RPMI7951 (cell line): ENCODE data around the gene CPSF6. TPM values are rescaled to one million over a fixed set of nuclear protein-coding genes. Genes with fewer than 3 reads are reported as not detected.
"Not testable (repeated sequence)": the region's sequence is repeated elsewhere in the genome, so short reads cannot be mapped to it uniquely, and the experiment has no call there.

Experiments used
- DNase-seq: peaks from one replicate; pipeline ENCODE4 v3.0.0-alpha.2; 2012; ENCODE audit warnings: low read depth
- total RNA-seq: library from RNA; depleted of rRNA; stranded (reverse); fragments of >200 nt; shearing (Covaris generic); gene quantifications from 2 replicates; pipeline ENCODE4 v1.2.3, GENCODE V29; 2014

The CPSF6 gene
- total RNA-seq, 1 experiment from 2014 or later: 24.3 TPM

GRCh38 chr12:69262264-69262974, 23.1 kb downstream of the CPSF6 start:
- no peak for DNase-seq

DNA sequence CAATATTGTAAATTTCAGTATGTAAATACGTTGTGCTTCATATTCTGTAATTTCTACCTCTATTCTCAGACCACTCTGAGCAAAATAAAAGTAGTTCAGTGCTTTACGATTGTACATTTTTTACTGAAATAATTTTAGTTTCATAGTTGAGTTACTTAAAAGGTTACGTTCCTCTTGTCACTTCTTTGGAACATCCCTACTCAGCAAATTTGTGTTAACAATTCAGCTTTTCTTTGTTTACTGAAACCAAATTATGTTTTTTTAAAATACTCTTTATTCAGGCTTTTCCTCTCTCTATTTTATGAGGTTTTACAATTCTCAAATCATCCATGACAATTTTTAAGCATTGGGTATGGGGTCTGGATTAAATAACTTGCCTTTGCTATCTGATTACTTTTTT, 25.8 kb downstream of the CPSF6 start:
- no peak for DNase-seq

DNA sequence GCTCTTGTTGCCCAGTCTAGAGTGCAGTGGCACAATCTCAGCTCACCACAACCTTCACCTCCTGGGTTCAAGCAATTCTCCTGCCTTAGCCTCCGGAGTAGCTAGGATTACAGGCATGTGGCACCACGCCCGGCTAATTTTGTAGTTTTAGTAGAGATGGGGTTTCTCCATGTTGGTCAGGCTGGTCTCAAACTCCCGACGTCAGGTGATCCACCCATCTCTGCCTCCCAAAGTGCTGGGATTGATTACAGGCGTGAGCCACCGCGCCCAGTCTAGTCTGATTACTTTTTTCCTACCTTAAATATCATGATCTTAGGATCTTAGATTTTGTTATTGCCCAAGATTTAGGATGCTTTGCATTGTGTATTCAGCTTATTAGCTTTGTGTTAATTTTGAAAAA, 26.3 kb downstream of the CPSF6 start:
- DNase-seq: not testable (repeated sequence)

- peak; percentile 37 for DNase-seq
Observed at GRCh38 chr12:69266036-69266635, 26.8 kb downstream of the CPSF6 start.

DNA sequence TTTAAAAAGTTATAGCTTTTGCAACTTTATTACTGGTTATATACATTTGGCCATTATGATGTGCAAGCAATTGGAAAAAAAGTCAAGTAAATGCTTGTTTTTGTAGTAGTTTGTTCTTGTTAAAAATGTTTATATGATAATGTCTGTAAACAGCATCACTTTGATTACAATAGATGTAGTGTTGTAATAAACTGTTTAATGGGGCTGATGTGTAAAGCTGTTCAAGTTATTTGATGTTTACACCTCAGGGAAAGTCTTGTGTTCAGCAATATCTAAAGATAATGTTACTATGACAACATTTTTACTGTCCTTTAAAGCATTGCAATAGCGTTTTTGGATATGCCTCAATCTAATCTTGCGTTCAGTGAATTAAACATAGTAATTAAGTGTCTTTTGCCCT, 30.4 kb downstream of the CPSF6 start:
- no peak for DNase-seq

DNA sequence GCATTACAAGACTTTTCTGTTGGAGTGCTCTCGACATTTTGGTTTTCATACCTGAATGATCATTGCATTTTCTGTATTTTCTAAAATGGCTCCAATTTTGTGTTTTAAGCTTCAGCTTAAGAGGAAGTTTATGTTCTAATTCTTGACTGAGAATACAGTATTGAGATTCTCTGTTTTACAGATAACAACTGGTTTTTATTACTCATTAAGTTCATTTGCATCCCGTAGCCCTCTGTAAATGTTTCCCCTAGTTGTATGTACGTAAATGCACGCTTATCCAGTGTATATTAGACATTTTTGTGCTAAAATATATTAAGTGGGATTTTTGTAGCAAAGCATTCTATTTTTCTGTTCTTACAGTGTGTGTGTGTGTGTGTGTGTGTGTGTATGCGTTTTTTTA, 33.1 kb downstream of the CPSF6 start:
- no peak for DNase-seq

GRCh38 chr12:69274861-69275260, 35.5 kb downstream of the CPSF6 start:
- DNase-seq: peak; percentile 24

GRCh38 chr12:69275471-69275891, 36.1 kb downstream of the CPSF6 start:
- DNase-seq: no peak

DNA sequence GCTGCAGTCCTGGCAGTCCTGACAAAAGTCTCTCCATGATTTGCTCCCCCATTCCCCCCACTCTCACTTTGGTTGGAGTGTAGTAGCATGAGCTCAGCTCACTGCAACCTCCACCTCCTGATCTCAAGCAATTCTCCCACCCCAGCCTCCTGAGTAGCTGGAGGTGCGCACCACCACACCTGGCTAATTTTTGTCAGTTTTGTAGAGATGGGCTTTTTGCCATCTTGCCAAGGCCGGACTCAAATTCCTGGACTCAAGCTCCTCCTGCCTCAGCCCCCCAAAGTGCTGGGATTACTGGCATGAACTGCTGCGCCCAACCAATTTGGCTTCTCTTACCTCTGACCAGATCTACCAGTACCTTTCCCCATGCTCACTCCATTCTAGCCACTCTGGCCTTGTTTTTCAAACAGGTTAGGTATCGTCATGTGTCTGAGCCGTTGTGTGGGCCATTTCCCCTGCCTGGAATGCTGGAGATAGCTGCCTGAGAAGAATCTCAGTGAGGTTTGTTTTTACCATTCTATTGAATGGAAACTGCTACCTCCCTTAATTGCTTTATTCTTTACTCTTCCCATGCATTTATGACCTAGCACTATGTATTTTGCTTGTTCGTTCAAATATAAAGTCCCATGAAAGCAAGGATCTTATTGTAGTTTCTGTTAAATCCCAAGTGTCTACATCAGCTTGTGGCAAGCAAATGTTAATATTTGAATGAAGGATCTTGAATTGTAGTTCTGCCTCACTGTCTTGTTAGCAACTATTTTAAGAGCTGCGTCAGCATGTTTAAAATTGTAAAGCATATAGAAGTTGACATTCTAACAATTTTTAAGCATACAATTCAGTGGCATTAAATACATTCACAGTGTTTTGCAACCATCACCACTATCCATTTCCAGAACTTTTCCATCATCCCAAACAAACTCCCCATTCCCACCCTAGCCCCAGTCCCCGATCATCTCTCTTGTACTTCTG, 39.7 kb downstream of the CPSF6 start:
- DNase-seq: no peak

DNA sequence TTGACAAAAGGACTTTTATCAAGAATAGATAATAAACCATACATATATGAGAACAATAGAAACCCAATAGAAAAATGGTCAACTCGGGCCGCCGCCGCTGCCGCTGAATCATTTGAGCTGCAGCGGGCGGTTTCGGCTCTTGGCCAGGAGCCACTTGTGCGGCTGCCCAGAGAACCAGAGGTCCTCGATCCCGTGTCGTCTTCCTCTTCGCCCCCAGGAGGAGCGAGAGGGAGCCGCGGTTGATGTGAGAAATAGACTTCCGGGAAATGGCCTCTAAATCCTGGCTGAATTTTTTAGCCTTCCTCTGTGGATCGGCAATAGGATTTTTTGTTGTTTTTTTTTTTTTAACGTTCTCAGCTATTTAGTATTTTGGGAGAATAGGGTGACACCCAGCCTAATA, 44.8 kb downstream of the CPSF6 start:
- peak; percentile 82 for DNase-seq

- DNase-seq: no peak
Observed at GRCh38 chr12:69287556-69287955, 48.2 kb downstream of the CPSF6 start.

DNA sequence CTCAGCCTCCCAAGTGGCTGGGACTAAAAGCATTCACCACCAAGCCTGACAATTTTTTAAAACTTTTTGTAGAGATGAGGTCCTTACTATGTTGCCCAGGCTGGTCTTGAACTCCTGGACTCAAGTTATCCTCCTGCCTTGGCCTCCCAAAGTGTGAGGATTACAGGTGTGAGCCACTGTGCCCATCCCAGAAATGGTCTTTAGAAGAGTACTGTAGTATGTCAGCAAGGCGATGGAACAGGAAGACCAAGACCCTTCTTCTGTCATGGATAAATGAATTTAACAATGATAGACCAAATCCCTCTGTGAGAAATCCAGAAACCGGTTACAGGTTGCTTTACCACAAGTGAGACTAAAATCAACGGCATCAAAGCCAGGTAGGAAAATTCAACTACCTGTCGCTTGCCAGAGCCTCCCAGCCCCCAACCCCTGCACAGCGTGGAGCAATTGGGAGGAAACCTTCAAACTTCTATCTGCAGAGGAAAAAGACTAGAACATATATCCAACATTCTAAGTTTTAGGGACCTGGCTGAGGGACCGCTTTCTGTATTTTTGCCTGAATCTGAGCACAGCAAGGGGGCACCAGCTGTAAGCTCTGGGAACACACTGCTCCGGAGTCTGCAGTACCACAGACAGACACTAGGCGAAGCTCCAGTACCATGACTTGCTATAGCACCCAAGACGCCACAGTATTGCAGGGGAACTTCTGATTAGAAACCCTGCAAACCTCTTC, 51.3 kb downstream of the CPSF6 start:
- DNase-seq: peak; percentile 73

- no peak for DNase-seq
Observed at GRCh38 chr12:69291278-69291593, 51.9 kb downstream of the CPSF6 start.

GRCh38 chr12:69298133-69298532, 58.8 kb downstream of the CPSF6 start:
- no peak for DNase-seq

GRCh38 chr12:69298947-69299346, 59.6 kb downstream of the CPSF6 start:
- DNase-seq: no peak

DNA sequence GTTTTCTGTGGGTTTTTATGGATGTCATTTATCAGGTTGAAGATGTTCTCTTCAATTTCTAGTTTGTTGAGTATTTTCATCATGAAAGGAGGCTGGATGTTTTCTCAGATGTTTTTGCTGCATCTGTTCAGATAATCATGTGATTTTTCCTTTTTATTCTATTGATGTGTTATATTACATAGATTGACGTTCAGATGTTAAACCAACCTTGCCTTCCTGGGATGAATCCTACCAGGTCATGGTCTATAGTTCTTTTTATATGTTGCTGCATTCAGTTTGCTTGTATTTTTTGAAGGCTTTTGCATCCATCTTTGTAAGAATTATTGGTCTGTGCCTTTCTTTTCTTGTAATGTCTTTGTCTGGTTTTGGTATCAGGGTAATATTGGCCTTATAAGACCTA, 64.9 kb downstream of the CPSF6 start:
- DNase-seq: no peak

DNA sequence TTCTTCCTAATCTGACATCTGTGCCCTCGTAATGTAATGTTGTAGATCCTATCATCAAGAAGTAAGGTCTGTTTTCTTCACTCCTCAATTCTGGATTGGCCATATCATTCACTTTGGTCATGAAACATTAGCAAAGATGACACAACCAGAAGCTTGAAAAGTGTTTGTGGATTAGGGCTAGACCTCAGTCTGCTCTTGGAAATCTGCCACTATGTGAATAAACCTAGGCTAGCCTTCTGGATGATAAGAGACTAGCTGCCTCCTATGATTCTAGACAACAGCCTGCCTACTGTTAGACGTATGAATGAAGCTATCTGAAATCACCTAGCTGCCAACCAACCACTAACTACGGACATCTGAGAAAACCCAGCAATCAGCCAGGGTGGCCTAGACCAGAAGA, 70.1 kb downstream of the CPSF6 start:
- no peak for DNase-seq

DNA sequence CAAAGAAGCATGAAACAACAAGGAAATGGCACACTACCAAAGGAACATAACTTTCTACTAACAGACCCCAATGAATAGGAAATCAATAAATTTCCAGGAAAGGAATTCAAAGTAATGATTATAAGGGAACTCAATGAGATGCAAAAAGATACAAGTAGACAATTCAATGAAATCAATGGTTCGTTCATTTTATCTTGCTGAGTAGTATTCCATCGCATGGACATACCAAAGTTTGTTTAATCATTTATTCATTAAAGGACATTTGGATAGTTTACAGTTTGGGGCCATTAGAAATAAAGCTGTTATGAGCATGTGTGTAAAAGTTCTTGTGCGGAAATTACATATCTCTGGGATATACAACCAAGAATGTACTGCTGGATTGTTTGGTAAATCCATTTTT, 73.8 kb downstream of the CPSF6 start:
- DNase-seq: no peak

- not testable (repeated sequence) for DNase-seq
Observed at GRCh38 chr12:69316784-69317183, 77.4 kb downstream of the CPSF6 start.

DNA sequence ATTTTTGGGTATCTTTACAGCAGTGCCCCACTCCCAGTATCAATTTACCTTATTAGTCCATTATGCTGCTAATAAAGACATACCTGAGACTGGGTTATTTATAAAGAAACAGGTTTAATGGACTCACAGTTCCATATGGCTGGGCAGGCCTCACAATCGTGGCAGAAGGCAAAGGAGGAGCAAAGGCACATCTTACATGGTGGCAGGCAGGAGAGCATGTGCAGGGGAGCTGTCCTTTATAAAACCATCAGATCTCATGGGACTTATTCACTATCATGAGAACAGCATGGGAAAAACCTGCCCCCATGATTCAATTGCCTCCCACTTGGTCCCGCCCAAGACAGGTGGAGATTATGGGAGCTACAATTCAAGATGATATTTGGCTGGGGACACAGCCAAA, 77.9 kb downstream of the CPSF6 start:
- DNase-seq: not testable (repeated sequence)

DNA sequence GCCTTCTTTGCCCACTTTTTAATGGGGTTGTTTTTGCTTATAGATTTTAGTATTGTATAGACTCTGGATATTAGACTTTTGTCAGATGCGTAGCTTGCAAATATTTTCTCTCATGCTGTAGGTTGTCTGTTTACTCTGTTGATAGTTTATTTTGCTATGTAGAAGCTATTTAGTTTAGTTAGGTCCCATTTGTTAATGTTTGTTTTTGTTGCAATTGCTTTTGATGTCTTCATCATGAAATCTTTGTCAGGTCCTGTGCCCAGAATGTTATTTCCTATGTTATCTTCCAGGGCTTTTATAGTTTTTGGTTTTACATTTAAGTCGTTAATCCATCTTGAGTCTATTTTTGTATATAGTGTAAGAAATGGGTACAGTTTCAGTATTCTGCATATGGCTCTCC, 78.9 kb downstream of the CPSF6 start:
- no peak for DNase-seq

- DNase-seq: no peak
Observed at GRCh38 chr12:69321351-69321750, 82.0 kb downstream of the CPSF6 start.
